GM18858 (cell line): ENCODE measurements around the gene ABCC3.

Experiments
- ATAC-seq: cut with Tn5 transposase; IDR thresholded peaks from one replicate; pipeline ENCODE4 v1.9.1; 2021; ENCODE audit not compliant: unreplicated experiment

The ABCC3 gene

GRCh38 chr17:50634224-50634914, at the start of gene ABCC3:
Gene ABCC3 (plus strand): TSS chr17:50634881. CDS start chr17:50634937, 56 bp downstream.
- ATAC-seq: no peak

- no peak for ATAC-seq
Measured at GRCh38 chr17:50585346-50585745, 49.3 kb upstream of the ABCC3 start.

GRCh38 chr17:50585891-50586290, 48.8 kb upstream of the ABCC3 start:
- ATAC-seq: no peak

GRCh38 chr17:50586421-50587247, 48.0 kb upstream of the ABCC3 start:
- no peak for ATAC-seq

GRCh38 chr17:50587571-50587970, 47.1 kb upstream of the ABCC3 start:
- ATAC-seq: no peak

- no peak for ATAC-seq
Measured at GRCh38 chr17:50588391-50589049, 46.2 kb upstream of the ABCC3 start.

GRCh38 chr17:50589095-50589705, 45.5 kb upstream of the ABCC3 start:
- no peak for ATAC-seq

- ATAC-seq: no peak
Measured at GRCh38 chr17:50590946-50591737, 43.5 kb upstream of the ABCC3 start.

GRCh38 chr17:50593321-50593720, 41.4 kb upstream of the ABCC3 start:
- no peak for ATAC-seq

- no peak for ATAC-seq
Measured at GRCh38 chr17:50594128-50594823, 40.4 kb upstream of the ABCC3 start.

- no peak for ATAC-seq
Measured at GRCh38 chr17:50594892-50595291, 39.8 kb upstream of the ABCC3 start.

- ATAC-seq: no peak
Measured at GRCh38 chr17:50596191-50597037, 38.3 kb upstream of the ABCC3 start.

GRCh38 chr17:50598487-50598886, 36.2 kb upstream of the ABCC3 start:
- ATAC-seq: no peak

- ATAC-seq: no peak
Measured at GRCh38 chr17:50599606-50600005, 35.1 kb upstream of the ABCC3 start.

- no peak for ATAC-seq
Measured at GRCh38 chr17:50601823-50602375, 32.8 kb upstream of the ABCC3 start.

- no peak for ATAC-seq
Measured at GRCh38 chr17:50602836-50603235, 31.8 kb upstream of the ABCC3 start.

GRCh38 chr17:50603340-50603739, 31.3 kb upstream of the ABCC3 start:
- ATAC-seq: no peak

- ATAC-seq: no peak
Measured at GRCh38 chr17:50604513-50604912, 30.2 kb upstream of the ABCC3 start.

- ATAC-seq: no peak
Measured at GRCh38 chr17:50605429-50605828, 29.3 kb upstream of the ABCC3 start.
